GM20000 (cell line): ENCODE data around the gene OPTN.

Experiments
- DNase-seq: peaks from one replicate; pipeline ENCODE4 v3.0.0; 2012; ENCODE audit warnings: low spot score
- CTCF ChIP-seq: IDR thresholded peaks from 2 replicates; pipeline ENCODE4 v1.5.1; 2012; ENCODE audit warnings: mild to moderate bottlenecking, control low read depth; ENCODE audit errors: extremely low read depth, missing control alignments

The OPTN gene

GRCh38 chr10:13167568-13167967 is 67.6 kb downstream of the OPTN start:
- no peak for TF ChIP-seq CTCF
- DNase-seq, result no peak

- no peak for TF ChIP-seq CTCF
- DNase-seq, result no peak
Measured at GRCh38 chr10:13168781-13169180, 68.8 kb downstream of the OPTN start.

- no peak for TF ChIP-seq CTCF
- no peak for DNase-seq
Measured at GRCh38 chr10:13173616-13174015, 73.7 kb downstream of the OPTN start.

GRCh38 chr10:13180788-13181187 is 80.8 kb downstream of the OPTN start:
- no peak for TF ChIP-seq CTCF
- no peak for DNase-seq

- no peak for TF ChIP-seq CTCF
- DNase-seq, result no peak
Measured at GRCh38 chr10:13182424-13182823, 82.5 kb downstream of the OPTN start.

GRCh38 chr10:13183625-13184024 is 83.7 kb downstream of the OPTN start:
- DNase-seq, result no peak
- TF ChIP-seq CTCF, result no peak

GRCh38 chr10:13184276-13184675 is 84.3 kb downstream of the OPTN start:
- no peak for DNase-seq
- TF ChIP-seq CTCF, result no peak
